Measurements from ENCODE around the gene IL17REL. TPM values are rescaled to one million over a fixed set of nuclear protein-coding genes. Genes with fewer than 3 reads are reported as not detected.
"Not testable (repeated sequence)": the region's sequence is repeated elsewhere in the genome, so short reads cannot be mapped to it uniquely, and the experiment has no call there.

IL17REL gene
- total and polyA plus RNA-seq, 12 donors, result not detected

DNA sequence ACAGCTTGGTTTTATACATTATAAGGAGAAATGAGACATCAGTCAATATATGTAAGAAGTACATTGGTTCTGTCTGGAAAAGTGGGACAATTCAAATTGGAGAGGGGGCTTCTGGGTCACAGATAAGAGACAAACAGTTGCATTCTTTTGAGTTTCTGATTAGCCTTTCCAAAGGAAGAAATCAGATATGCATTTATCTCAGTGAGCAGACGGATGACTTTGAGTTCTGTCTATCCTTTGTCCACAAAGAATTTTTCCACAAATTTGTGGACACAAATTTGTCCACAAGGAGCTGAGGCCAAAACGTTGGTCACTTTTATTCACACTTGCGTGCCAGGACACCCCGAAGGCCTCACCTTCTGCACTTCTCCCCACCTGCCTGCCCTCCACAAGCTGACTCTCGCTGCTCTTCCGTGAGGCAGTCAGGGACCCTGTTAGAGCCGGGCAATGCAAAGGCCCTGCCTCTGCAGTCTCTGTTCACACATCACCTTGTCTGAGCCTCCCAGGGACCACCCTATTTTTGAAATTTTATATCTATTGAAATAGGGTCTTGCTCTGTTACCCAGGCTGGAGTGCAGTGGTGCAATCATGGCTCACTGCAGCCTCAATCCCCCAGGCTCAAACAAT, 20.5 kb downstream of the IL17REL start:
- TF ChIP-seq, protein P1, sequence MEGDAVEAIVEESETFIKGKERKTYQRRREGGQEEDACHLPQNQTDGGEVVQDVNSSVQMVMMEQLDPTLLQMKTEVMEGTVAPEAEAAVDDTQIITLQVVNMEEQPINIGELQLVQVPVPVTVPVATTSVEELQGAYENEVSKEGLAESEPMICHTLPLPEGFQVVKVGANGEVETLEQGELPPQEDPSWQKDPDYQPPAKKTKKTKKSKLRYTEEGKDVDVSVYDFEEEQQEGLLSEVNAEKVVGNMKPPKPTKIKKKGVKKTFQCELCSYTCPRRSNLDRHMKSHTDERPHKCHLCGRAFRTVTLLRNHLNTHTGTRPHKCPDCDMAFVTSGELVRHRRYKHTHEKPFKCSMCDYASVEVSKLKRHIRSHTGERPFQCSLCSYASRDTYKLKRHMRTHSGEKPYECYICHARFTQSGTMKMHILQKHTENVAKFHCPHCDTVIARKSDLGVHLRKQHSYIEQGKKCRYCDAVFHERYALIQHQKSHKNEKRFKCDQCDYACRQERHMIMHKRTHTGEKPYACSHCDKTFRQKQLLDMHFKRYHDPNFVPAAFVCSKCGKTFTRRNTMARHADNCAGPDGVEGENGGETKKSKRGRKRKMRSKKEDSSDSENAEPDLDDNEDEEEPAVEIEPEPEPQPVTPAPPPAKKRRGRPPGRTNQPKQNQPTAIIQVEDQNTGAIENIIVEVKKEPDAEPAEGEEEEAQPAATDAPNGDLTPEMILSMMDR (IDR thresholded peaks at IDR 0.05), result no peak
- TF ChIP-seq POLR2A (IDR thresholded peaks at IDR 0.05), result no peak
- H3K36me3 ChIP-seq (replicated peaks in 1 of 2), result no peaks in the 10 kb centered on the region
- no peaks in the 10 kb centered on the region for H3K27me3 ChIP-seq
- 82 to 91% (median 88%) methylated on average over 7 of the region's 7 CpGs for WGBS, 4 donors
- H3K9me3 ChIP-seq (replicated peaks in 1 of 3), result peaks cover 0 to 14% (median 0%) of the 10 kb centered on the region in 3 donors
- no peak overlapping the region for H3K27ac ChIP-seq
- DNase-seq, result no peak
- intact Hi-C loops (cut with DNase I), result loop anchor here in 1 of 2 donors (5.0 kb wide), 1 partner anchor 60 kb away; no protein-coding TSS in a partner anchor
- peaks cover 0 to 6% of the 10 kb centered on the region in 2 donors for H3K4me1 ChIP-seq (replicated peaks in 1 of 2)
- no peak overlapping the region for H3K4me3 ChIP-seq

DNA sequence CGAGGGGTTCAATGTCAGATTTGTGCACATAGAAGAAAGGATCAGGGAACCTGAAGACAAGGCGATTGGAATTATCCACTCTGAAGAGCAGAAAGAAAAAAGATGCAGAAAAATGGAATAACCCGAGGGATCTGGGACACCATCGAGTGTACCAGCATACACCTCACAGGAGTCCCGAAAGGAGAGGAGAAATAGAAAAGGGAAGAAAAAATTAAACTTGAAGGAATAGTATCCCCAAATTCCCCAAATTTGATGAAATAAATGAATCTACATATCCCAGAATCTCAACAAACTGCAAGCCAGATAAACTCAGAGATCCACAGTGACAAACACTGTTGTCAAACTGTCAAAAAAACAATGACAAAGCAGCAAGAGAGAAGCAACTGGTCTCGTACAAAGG, 21.4 kb downstream of the IL17REL start:
- Histone ChIP-seq H3K4me3 (no peak overlapping the region), H3K27ac (no peak overlapping the region), H3K4me1 (replicated peaks in 1 of 2) (peaks cover 0 to 6% of the 10 kb centered on the region in 2 donors), H3K27me3 (no peaks in the 10 kb centered on the region), H3K36me3 (replicated peaks in 1 of 2) (no peaks in the 10 kb centered on the region), H3K9me3 (replicated peaks in 1 of 3) (peaks cover 0 to 14% (median 0%) of the 10 kb centered on the region in 3 donors)
- DNase-seq, result no peak
- WGBS, 4 donors, result 81 to 91% (median 86%) methylated on average over 6 of the region's 6 CpGs
- TF ChIP-seq, protein P1 (IDR thresholded peaks at IDR 0.05), result no peak
- TF ChIP-seq POLR2A (IDR thresholded peaks at IDR 0.05), result no peak
- intact Hi-C loops (cut with DNase I), result loop anchor here in 1 of 2 donors (5.0 kb wide), 1 partner anchor 59 kb away; no protein-coding TSS in a partner anchor

DNA sequence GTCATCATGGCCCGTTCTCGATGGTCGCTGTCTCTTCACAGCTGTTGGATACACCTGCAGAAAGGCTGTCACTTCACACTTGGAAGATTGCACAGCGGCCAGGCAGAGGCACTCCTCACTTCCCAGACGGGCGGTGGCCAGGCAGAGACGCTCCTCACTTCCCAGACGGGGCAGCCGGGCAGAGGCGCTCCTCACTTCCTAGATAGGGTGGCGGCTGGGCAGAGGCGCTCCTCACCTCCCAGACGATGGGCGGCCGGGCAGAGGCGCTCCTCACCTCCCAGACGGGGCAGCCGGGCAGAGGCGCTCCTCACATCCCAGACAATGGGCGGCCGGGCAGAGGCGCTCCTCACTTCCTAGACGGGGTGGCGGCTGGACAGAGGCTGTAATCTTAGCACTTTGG, 22.7 kb downstream of the IL17REL start:
- H3K4me1 ChIP-seq (replicated peaks in 1 of 2); H3K27me3 ChIP-seq; H3K4me3 ChIP-seq; H3K36me3 ChIP-seq (replicated peaks in 1 of 2); H3K27ac ChIP-seq; DNase-seq: not testable (repeated sequence)
- WGBS, 4 donors, result 92 to 94% (median 92%) methylated on average over 9 to 24 of the region's 24 CpGs; no CpG with 5 or more reads in 1 of the 4 donors
- H3K9me3 ChIP-seq (replicated peaks in 1 of 3), result peaks cover 0 to 14% (median 0%) of the 10 kb centered on the region in 3 donors
- intact Hi-C loops (cut with DNase I), result loop anchor here (5.0 to 10.0 kb wide), 2 partner anchors 55 to 58 kb away; no protein-coding TSS in a partner anchor

DNA sequence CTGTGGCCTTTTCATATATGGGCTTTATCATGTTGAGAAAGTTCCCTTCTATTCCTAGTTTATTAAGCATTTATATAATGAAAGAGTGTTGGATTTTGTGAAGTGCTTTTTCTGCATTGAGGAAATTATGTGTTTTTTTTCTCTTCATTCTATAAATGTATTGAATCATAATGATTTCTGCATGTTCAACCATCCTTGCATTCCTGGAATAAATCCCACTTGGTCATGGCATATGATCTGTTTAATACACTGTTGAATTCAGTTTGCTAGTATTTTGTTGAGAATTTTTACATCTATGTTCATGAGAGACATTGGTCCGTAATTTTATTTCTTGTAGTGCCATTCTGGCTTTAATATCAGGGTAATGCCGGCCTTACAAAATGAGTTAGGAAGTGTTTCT, 26.2 kb downstream of the IL17REL start:
- no peak overlapping the region for H3K4me3 ChIP-seq
- intact Hi-C loops (cut with DNase I), result loop anchor here in 1 of 2 donors (10.0 kb wide), 1 partner anchor 52 kb away; no protein-coding TSS in a partner anchor
- peaks cover 7 to 8% of the 10 kb centered on the region in 2 donors for H3K4me1 ChIP-seq (replicated peaks in 1 of 2)
- no peak for DNase-seq
- no peak overlapping the region for H3K27ac ChIP-seq
- peaks cover 0 to 8% (median 0%) of the 10 kb centered on the region in 3 donors for H3K9me3 ChIP-seq (replicated peaks in 1 of 3)
- peaks cover 16% of the 10 kb centered on the region for H3K27me3 ChIP-seq
- TF ChIP-seq, protein P1 (IDR thresholded peaks at IDR 0.05), result no peak
- WGBS, 4 donors, result 91 to 95% (median 94%) methylated on average over 2 of the region's 2 CpGs
- H3K36me3 ChIP-seq (replicated peaks in 1 of 2), result no peaks in the 10 kb centered on the region

Data from adrenal gland (tissue), 12 donors.